Calu3 (cell line): Measurements from ENCODE around the gene KRTAP5-3. TPM values are rescaled to one million over a fixed set of nuclear protein-coding genes. Genes with fewer than 3 reads are reported as not detected.

Source experiments
- BruUV-seq: library from RNA; stranded (reverse); fragments of 400-500 nt; replicated peaks from 2 replicates; lab custom pipeline; 2021; lab: Mats Ljungman, UMichigan
- CTCF ChIA-PET: fragments of 300-600 bp; sonication (Branson Sonifier 250); formaldehyde crosslinking; loops from one replicate; lab custom pipeline; 2022; ENCODE audit warnings: antibody characterized with exemption; lab: Charles Lee
- DNase-seq: peaks from one replicate; pipeline ENCODE4 v3.0.0; 2022
- H3K27ac Mint-ChIP-seq: one replicate; pipeline ENCODE4 v1.8.0; 2022; ENCODE audit warnings: mixed read lengths; ENCODE audit not compliant: unreplicated experiment
- H3K27me3 Mint-ChIP-seq: one replicate; pipeline ENCODE4 v1.8.0; 2022; ENCODE audit warnings: mixed read lengths; ENCODE audit not compliant: unreplicated experiment
- H3K36me3 Mint-ChIP-seq: one replicate; pipeline ENCODE4 v1.8.0; 2022; ENCODE audit warnings: mild to moderate bottlenecking, moderate library complexity, mixed read lengths; ENCODE audit not compliant: insufficient read depth, unreplicated experiment
- H3K4me1 Mint-ChIP-seq: one replicate; pipeline ENCODE4 v1.8.0; 2022; ENCODE audit warnings: mild to moderate bottlenecking, low read depth, mixed read lengths; ENCODE audit not compliant: unreplicated experiment
- H3K4me3 Mint-ChIP-seq: one replicate; pipeline ENCODE4 v1.8.0; 2022; ENCODE audit warnings: mild to moderate bottlenecking, low read depth, moderate library complexity, mixed read lengths; ENCODE audit not compliant: unreplicated experiment
- H3K9me3 Mint-ChIP-seq: one replicate; pipeline ENCODE4 v1.8.0; 2022; ENCODE audit warnings: low read depth, mixed read lengths; ENCODE audit not compliant: unreplicated experiment
- intact Hi-C: fragments of 100-400 bp; cut with micrococcal nuclease; formaldehyde crosslinking; loops from one replicate; pipeline ENCODE4 v1.10.0; 2022; ENCODE audit not compliant: unreplicated experiment
- total RNA-seq: library from RNA; stranded (reverse); gene quantifications from 2 replicates; pipeline ENCODE4 v1.2.3, GENCODE V29; 2022
- TF ChIP-seq, protein P1 (sequence below): fragments of 200-600 bp; IDR thresholded peaks from one replicate; pipeline ENCODE4 v1.8.0; 2022; ENCODE audit warnings: antibody characterized with exemption; ENCODE audit not compliant: unreplicated experiment

Gene KRTAP5-3
- total RNA-seq, 1 experiment from 2014 or later = not detected

GRCh38 chr11:1572197-1573076, 35.8 kb downstream of the KRTAP5-3 start, which contains the start of gene DUSP8:
Gene DUSP8, minus strand, starts transcription at chr11:1572271. Its CDS starts 6,445 bp downstream, at chr11:1565826.
- Mint-ChIP-seq H3K9me3 (no peaks in the 10 kb centered on the region), H3K4me3 (peak within 1 kb of the TSS; percentile 77), H3K27me3 (no peaks in the 10 kb centered on the region), H3K27ac (no peak within 1 kb of the TSS), H3K36me3 (peaks cover 43% of the 10 kb centered on the region), H3K4me1 (peaks cover 7% of the 10 kb centered on the region)
- intact Hi-C loops = no loop called here
- TF ChIP-seq, protein P1, sequence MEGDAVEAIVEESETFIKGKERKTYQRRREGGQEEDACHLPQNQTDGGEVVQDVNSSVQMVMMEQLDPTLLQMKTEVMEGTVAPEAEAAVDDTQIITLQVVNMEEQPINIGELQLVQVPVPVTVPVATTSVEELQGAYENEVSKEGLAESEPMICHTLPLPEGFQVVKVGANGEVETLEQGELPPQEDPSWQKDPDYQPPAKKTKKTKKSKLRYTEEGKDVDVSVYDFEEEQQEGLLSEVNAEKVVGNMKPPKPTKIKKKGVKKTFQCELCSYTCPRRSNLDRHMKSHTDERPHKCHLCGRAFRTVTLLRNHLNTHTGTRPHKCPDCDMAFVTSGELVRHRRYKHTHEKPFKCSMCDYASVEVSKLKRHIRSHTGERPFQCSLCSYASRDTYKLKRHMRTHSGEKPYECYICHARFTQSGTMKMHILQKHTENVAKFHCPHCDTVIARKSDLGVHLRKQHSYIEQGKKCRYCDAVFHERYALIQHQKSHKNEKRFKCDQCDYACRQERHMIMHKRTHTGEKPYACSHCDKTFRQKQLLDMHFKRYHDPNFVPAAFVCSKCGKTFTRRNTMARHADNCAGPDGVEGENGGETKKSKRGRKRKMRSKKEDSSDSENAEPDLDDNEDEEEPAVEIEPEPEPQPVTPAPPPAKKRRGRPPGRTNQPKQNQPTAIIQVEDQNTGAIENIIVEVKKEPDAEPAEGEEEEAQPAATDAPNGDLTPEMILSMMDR = no peak
- CTCF ChIA-PET = interaction anchor here (0.6 to 3.0 kb wide), 6 partner anchors 14 to 420 kb away, joined by 3 to 92 read pairs (median 3); no protein-coding TSS in a partner anchor
- DNase-seq = peak; percentile 95
- TSS peak; percentile 17 for BruUV-seq

- H3K27me3 Mint-ChIP-seq = no peaks in the 10 kb centered on the region
- BruUV-seq = no TSS peak
- H3K9me3 Mint-ChIP-seq = no peaks in the 10 kb centered on the region
- intact Hi-C loops = no loop called here
- CTCF ChIA-PET = interaction anchor here (0.6 to 1.0 kb wide), 2 partner anchors 25 to 309 kb away, joined by 3 read pairs; no protein-coding TSS in a partner anchor
- TF ChIP-seq, protein P1 = no peak
- H3K4me1 Mint-ChIP-seq = peaks cover 7% of the 10 kb centered on the region
- H3K36me3 Mint-ChIP-seq = peaks cover 48% of the 10 kb centered on the region
- peak overlapping the region; percentile 77 for H3K4me3 Mint-ChIP-seq
- DNase-seq = no peak
- H3K27ac Mint-ChIP-seq = no peak overlapping the region
Measured at GRCh38 chr11:1571760-1572196, 36.5 kb downstream of the KRTAP5-3 start.

GRCh38 chr11:1570896-1571759, 37.1 kb downstream of the KRTAP5-3 start:
- TF ChIP-seq, protein P1 = no peak
- H3K36me3 Mint-ChIP-seq = peaks cover 46% of the 10 kb centered on the region
- no TSS peak for BruUV-seq

GRCh38 chr11:1570531-1570895, 37.8 kb downstream of the KRTAP5-3 start:
- H3K27me3 Mint-ChIP-seq = no peaks in the 10 kb centered on the region
- no peak overlapping the region for H3K27ac Mint-ChIP-seq
- peak overlapping the region; percentile 43 for H3K4me3 Mint-ChIP-seq
- H3K4me1 Mint-ChIP-seq = peaks cover 7% of the 10 kb centered on the region
- no peaks in the 10 kb centered on the region for H3K9me3 Mint-ChIP-seq
- intact Hi-C loops = no loop called here
- peaks cover 46% of the 10 kb centered on the region for H3K36me3 Mint-ChIP-seq
- CTCF ChIA-PET = interaction anchor here (0.7 kb wide), 1 partner anchor 21 kb away, joined by 3 read pairs; no protein-coding TSS in a partner anchor
- TF ChIP-seq, protein P1 = no peak
- no peak for DNase-seq
- BruUV-seq = TSS peak; percentile 36

More at GRCh38 chr11:1570896-1571759, 37.1 kb downstream of the KRTAP5-3 start:
- Mint-ChIP-seq H3K4me3 (peak overlapping the region; percentile 43), H3K9me3 (no peaks in the 10 kb centered on the region), H3K27ac (no peak overlapping the region), H3K27me3 (no peaks in the 10 kb centered on the region), H3K4me1 (peaks cover 7% of the 10 kb centered on the region)
- peak; percentile 28 for DNase-seq
- intact Hi-C loops = no loop called here
- CTCF ChIA-PET = interaction anchor here (0.7 kb wide), 1 partner anchor 20 kb away, joined by 3 read pairs; no protein-coding TSS in a partner anchor
